ENCODE measurements around the gene PEX10. TPM values are rescaled to one million over a fixed set of nuclear protein-coding genes. Genes with fewer than 3 reads are reported as not detected.

Gene PEX10
- total and polyA plus RNA-seq, 5 donors from 2014 or later, result 6.3 to 9.7 (median 7.9) TPM

DNA sequence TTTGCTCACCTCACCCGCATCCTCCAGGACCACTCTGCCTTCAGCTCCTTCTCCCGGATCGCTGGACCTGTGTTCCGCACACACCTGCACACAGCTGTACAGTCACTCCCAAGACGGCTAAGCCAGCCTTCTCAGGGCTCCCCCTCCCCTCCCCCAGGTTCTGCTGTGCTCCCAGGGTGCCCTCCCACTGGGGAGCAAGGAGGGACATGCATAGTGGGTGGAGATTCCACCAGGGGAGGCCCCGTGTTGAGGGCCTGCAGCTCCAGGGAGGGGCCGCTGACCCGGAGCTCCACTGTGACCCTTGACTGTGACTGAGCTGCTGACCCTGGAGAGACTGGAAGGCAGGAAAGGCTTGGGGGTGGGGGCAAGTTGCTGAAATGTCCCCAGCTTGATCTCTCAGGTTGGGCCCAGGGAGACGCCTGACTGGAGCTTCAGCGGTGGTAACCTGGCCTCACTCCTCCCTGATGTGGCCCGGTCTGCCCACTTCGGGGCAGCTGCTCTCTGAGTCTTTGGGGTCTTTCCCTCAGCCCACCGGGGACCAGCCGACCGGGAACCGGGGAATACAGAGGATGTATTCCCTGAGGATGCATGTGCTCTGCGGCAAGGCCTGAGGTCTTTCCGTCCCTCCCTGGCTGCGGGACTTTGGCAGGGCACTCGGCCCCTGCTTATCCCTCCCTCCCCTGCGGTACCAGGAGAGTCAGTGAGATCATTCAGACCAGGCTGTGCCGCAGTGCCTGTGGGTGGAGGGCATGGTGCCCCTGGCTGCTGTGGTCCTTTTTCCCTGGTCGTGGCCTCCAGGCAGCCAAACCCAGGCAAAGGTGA lies 35.1 kb upstream of the PEX10 start:
- Mint-ChIP-seq H3K4me1 (peaks cover 0 to 4% (median 0%) of the 10 kb centered on the region in 4 donors), H3K36me3 (no peaks in the 10 kb centered on the region), H3K9me3 (no peaks in the 10 kb centered on the region), H3K4me3 (no peak overlapping the region), H3K27ac (no peak overlapping the region), H3K27me3 (peaks cover 16% of the 10 kb centered on the region)
- Histone ChIP-seq H3K36me3 (ENCODE audit: control insufficient read depth, insufficient read depth, low read length) (no peaks in the 10 kb centered on the region), H3K9me3 (ENCODE audit: control insufficient read depth in 2 of 2, low read length in 2 of 2) (no peaks in the 10 kb centered on the region), H3K4me1 (ENCODE audit: control insufficient read depth, insufficient read depth, low read length, poor library complexity, severe bottlenecking) (peaks cover 8% of the 10 kb centered on the region), H3K27me3 (ENCODE audit: control insufficient read depth, insufficient read depth, low read length) (no peaks in the 10 kb centered on the region), H3K27ac (ENCODE audit: insufficient read depth, low read length, poor library complexity, severe bottlenecking) (no peak overlapping the region), H3K4me3 (ENCODE audit: low read depth, low read length) (no peak overlapping the region)
- DNase-seq (no peak), ATAC-seq (ENCODE audit: low read depth in 2 of 2) (no peak)

DNA sequence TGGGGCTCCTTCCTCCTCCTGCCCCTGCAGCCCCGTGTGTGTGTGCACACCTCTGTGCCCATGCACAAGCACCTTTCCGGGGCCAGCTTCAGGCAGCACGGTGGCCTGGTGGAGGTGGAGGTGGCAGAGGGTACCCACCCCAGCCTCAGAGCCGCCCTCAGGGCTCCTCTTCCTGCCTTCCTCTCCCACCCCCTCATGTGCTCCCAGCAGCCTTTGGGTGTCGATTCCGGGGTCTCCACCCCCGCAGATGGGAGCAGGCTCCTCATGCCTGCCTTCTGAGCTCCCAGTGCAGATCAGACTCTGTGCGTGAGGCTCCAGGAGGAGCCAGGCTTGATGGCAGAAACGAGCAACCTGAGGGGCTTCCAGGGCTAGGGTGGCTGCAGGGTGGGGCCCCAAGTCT lies 34.5 kb upstream of the PEX10 start:
- Mint-ChIP-seq H3K36me3 (no peaks in the 10 kb centered on the region), H3K4me3 (no peak overlapping the region), H3K27ac (no peak overlapping the region), H3K9me3 (no peaks in the 10 kb centered on the region), H3K4me1 (peaks cover 0 to 4% (median 0%) of the 10 kb centered on the region in 4 donors), H3K27me3 (peaks cover 17% of the 10 kb centered on the region)
- Histone ChIP-seq H3K27ac (ENCODE audit: insufficient read depth, low read length, poor library complexity, severe bottlenecking) (no peak overlapping the region), H3K27me3 (ENCODE audit: control insufficient read depth, insufficient read depth, low read length) (no peaks in the 10 kb centered on the region), H3K4me3 (ENCODE audit: low read depth, low read length) (no peak overlapping the region), H3K9me3 (ENCODE audit: control insufficient read depth in 2 of 2, low read length in 2 of 2) (no peaks in the 10 kb centered on the region), H3K4me1 (ENCODE audit: control insufficient read depth, insufficient read depth, low read length, poor library complexity, severe bottlenecking) (peaks cover 8% of the 10 kb centered on the region), H3K36me3 (ENCODE audit: control insufficient read depth, insufficient read depth, low read length) (no peaks in the 10 kb centered on the region)
- ATAC-seq (ENCODE audit: low read depth in 2 of 2) (no peak), DNase-seq (no peak)

DNA sequence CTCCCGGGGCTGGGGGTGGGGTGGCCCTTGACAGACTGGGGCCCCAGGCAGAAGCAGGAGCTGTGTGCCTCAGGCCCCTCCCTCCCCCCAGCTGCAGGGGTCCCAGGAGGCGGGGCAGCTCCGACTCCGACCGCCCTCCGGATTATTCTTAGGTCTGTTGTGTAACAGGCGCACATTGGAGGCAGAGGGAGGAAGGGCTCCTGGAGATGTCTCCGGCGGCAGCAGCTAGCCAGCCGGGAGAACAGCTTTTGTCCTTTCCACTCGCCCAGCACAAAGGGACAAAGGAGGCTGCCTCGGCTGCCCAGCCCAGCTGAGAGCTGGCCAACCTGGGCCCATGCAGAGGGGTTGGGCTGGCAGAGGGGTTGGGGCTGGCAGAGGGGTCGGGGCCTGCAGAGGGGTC lies 34.0 kb upstream of the PEX10 start:
- Histone ChIP-seq H3K9me3 (ENCODE audit: control insufficient read depth in 2 of 2, low read length in 2 of 2) (no peaks in the 10 kb centered on the region), H3K36me3 (ENCODE audit: control insufficient read depth, insufficient read depth, low read length) (no peaks in the 10 kb centered on the region), H3K4me3 (ENCODE audit: low read depth, low read length) (no peak overlapping the region), H3K27ac (ENCODE audit: insufficient read depth, low read length, poor library complexity, severe bottlenecking) (no peak overlapping the region), H3K27me3 (ENCODE audit: control insufficient read depth, insufficient read depth, low read length) (no peaks in the 10 kb centered on the region), H3K4me1 (ENCODE audit: control insufficient read depth, insufficient read depth, low read length, poor library complexity, severe bottlenecking) (peaks cover 8% of the 10 kb centered on the region)
- Mint-ChIP-seq H3K4me1 (peaks cover 0 to 4% (median 0%) of the 10 kb centered on the region in 4 donors), H3K27me3 (peaks cover 17% of the 10 kb centered on the region), H3K36me3 (no peaks in the 10 kb centered on the region), H3K9me3 (no peaks in the 10 kb centered on the region), H3K27ac (no peak overlapping the region), H3K4me3 (no peak overlapping the region)
- no peak for ATAC-seq (ENCODE audit: low read depth in 2 of 2)
- DNase-seq, result no peak

DNA sequence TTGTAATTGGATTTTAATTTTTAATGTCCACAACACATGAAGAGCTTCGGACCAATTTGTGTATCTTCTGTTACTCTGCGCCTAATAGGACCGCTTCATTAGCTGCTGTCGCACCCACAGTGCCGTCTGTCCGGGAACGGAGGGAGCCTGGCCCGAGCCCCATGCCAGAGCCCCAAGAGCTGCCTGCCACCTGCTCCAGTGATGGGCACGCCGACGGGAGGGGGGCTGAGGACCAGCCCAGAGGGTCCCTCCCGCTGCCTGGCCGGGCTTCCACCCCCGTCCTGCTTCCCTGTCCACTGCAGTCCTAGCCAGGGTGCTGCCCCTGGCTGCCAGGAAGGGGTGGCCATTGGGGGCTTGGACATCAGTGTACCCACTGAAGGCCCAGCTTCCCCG lies 33.5 kb upstream of the PEX10 start:
- Mint-ChIP-seq H3K27ac (no peak overlapping the region), H3K9me3 (no peaks in the 10 kb centered on the region), H3K27me3 (peaks cover 17% of the 10 kb centered on the region), H3K36me3 (no peaks in the 10 kb centered on the region), H3K4me3 (no peak overlapping the region), H3K4me1 (peaks cover 0 to 4% (median under 1%) of the 10 kb centered on the region in 4 donors)
- Histone ChIP-seq H3K9me3 (ENCODE audit: control insufficient read depth in 2 of 2, low read length in 2 of 2) (no peaks in the 10 kb centered on the region), H3K36me3 (ENCODE audit: control insufficient read depth, insufficient read depth, low read length) (no peaks in the 10 kb centered on the region), H3K27me3 (ENCODE audit: control insufficient read depth, insufficient read depth, low read length) (no peaks in the 10 kb centered on the region), H3K4me3 (ENCODE audit: low read depth, low read length) (no peak overlapping the region), H3K27ac (ENCODE audit: insufficient read depth, low read length, poor library complexity, severe bottlenecking) (no peak overlapping the region), H3K4me1 (ENCODE audit: control insufficient read depth, insufficient read depth, low read length, poor library complexity, severe bottlenecking) (peaks cover 8% of the 10 kb centered on the region)
- DNase-seq (no peak), ATAC-seq (ENCODE audit: low read depth in 2 of 2) (no peak)

DNA sequence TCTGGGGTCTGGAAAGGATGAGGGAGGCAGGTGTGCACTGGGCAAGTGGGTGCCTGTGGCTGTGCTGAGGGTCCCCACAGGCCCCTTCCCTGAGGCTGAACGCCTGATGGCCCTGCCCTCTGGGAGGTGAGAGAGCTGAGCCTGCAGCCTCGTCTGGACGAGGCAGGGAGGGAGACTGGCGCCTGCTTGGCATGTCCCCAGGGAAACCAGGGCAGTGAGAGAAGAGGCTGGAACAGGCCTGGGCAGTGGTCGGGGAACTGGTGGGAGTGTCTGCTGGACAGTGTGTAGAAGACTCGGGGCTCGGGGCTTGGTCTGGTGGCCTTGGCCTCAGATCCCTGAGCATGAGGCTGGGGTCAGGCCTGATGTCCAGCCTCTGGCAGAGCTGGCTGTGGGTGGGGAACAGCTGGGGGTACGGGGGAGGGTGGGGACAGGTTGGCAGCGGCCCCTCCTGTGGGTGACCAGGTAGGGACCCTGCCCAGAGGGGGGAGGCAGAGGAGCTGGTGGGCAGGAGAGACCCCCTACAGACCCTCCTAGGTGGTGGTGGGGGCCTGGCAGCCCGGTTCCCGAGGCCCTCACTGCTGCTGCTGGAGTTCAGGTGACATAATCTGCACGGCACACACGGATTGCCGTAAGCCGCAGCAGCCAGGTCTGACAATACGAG lies 32.9 kb upstream of the PEX10 start:
- Mint-ChIP-seq H3K36me3 (no peaks in the 10 kb centered on the region), H3K27ac (no peak overlapping the region), H3K4me3 (no peak overlapping the region), H3K27me3 (peaks cover 17% of the 10 kb centered on the region), H3K9me3 (no peaks in the 10 kb centered on the region), H3K4me1 (peaks cover 0 to 4% (median 2%) of the 10 kb centered on the region in 4 donors)
- no peak overlapping the region for H3K27ac ChIP-seq (ENCODE audit: insufficient read depth, low read length, poor library complexity, severe bottlenecking)
- ATAC-seq (ENCODE audit: low read depth in 2 of 2) (no peak), DNase-seq (no peak)
- H3K4me1 ChIP-seq (ENCODE audit: control insufficient read depth, insufficient read depth, low read length, poor library complexity, severe bottlenecking), result peaks cover 8% of the 10 kb centered on the region
- H3K27me3 ChIP-seq (ENCODE audit: control insufficient read depth, insufficient read depth, low read length), result no peaks in the 10 kb centered on the region
- no peaks in the 10 kb centered on the region for H3K36me3 ChIP-seq (ENCODE audit: control insufficient read depth, insufficient read depth, low read length)
- no peaks in the 10 kb centered on the region for H3K9me3 ChIP-seq (ENCODE audit: control insufficient read depth in 2 of 2, low read length in 2 of 2)
- H3K4me3 ChIP-seq (ENCODE audit: low read depth, low read length), result no peak overlapping the region

DNA sequence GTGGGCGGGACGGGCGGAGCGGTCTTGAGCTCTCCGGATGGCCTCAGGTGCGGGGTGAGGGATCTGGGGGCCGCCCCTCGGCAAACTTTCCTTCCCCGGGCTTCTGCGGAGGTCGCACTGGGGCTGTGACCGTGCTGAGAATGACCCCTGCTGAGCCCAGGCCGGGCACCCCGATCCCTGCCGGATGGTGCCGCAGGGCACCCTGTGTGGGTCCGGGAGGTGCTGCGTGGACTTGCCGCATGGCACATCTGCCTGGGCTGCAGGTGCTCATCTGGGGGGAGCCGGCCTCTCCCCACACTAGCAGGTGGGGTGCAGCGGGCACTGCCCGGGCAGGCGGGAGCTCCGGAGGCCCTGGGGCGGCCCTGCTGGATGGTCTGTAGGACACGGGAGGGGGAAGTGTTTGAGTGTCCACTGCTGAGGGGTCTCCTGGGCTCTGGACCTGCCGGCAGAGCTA lies 31.8 kb upstream of the PEX10 start:
- Histone ChIP-seq H3K27ac (ENCODE audit: insufficient read depth, low read length, poor library complexity, severe bottlenecking) (no peak overlapping the region), H3K27me3 (ENCODE audit: control insufficient read depth, insufficient read depth, low read length) (no peaks in the 10 kb centered on the region), H3K9me3 (ENCODE audit: control insufficient read depth in 2 of 2, low read length in 2 of 2) (no peaks in the 10 kb centered on the region), H3K4me3 (ENCODE audit: low read depth, low read length) (no peak overlapping the region), H3K4me1 (ENCODE audit: control insufficient read depth, insufficient read depth, low read length, poor library complexity, severe bottlenecking) (peaks cover 8% of the 10 kb centered on the region), H3K36me3 (ENCODE audit: control insufficient read depth, insufficient read depth, low read length) (no peaks in the 10 kb centered on the region)
- Mint-ChIP-seq H3K27ac (peak overlapping the region in 1 of 3 donors; percentile 66), H3K4me3 (no peak overlapping the region), H3K9me3 (no peaks in the 10 kb centered on the region), H3K36me3 (no peaks in the 10 kb centered on the region), H3K27me3 (peaks cover 17% of the 10 kb centered on the region), H3K4me1 (peaks cover 0 to 4% (median 3%) of the 10 kb centered on the region in 4 donors)
- no peak for ATAC-seq (ENCODE audit: low read depth in 2 of 2)
- no peak for DNase-seq

DNA sequence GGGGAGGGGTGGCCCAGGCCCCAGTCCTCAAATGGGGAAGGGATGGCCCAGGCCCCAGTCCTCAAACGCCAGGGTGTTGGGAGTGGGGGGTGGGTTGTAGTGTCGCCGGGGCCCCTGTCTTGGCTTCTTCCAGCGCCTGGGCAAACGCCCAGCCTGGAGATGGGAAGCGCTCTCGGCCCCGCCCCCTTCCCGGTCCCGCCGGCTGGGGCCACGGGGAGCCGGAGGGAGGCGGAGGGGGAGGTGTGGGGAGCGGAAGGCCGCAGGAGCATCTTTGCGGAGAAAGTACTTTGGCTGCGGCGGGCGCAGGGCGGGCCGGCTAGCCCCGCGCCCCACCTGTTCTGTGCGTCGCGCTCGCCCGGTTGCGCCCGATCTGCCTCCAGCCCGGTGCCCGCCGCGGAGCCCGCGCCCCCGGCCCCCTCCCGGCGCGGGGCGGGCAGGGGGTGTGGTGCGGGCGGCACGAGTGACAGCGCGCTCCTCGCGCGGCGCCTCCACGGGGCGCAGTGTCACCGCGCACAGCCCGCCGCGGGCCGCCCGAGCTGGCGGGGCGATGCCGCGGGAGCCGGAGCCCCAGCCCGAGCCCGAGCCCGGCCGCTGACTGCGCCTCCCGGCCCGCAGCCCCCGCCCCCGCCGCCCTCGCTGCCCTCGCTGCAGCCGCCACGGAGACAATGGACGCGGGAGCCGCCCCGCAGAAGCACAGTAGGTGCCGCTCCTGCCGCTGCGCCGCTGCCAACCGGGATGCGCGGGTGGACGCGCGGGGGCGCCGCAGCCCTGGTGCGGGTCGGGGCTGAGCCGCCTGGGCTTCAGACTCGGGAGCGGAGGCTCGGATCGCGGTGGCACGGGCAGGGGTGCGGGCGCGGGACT lies 31.1 kb upstream of the PEX10 start:
- Histone ChIP-seq H3K27ac (ENCODE audit: insufficient read depth, low read length, poor library complexity, severe bottlenecking) (no peak overlapping the region), H3K27me3 (ENCODE audit: control insufficient read depth, insufficient read depth, low read length) (no peaks in the 10 kb centered on the region), H3K9me3 (ENCODE audit: control insufficient read depth in 2 of 2, low read length in 2 of 2) (no peaks in the 10 kb centered on the region), H3K4me3 (ENCODE audit: low read depth, low read length) (no peak overlapping the region), H3K36me3 (ENCODE audit: control insufficient read depth, insufficient read depth, low read length) (no peaks in the 10 kb centered on the region), H3K4me1 (ENCODE audit: control insufficient read depth, insufficient read depth, low read length, poor library complexity, severe bottlenecking) (peaks cover 8% of the 10 kb centered on the region)
- no peaks in the 10 kb centered on the region for H3K36me3 Mint-ChIP-seq
- H3K4me3 Mint-ChIP-seq, result no peak overlapping the region
- DNase-seq (peak in 2 of 3 donors; percentile 13 to 29), ATAC-seq (ENCODE audit: low read depth in 2 of 2) (no peak)
- peaks cover 17% of the 10 kb centered on the region for H3K27me3 Mint-ChIP-seq
- H3K4me1 Mint-ChIP-seq, result peaks cover 0 to 4% (median 3%) of the 10 kb centered on the region in 4 donors
- H3K27ac Mint-ChIP-seq, result peak overlapping the region in 1 of 3 donors; percentile 66
- H3K9me3 Mint-ChIP-seq, result no peaks in the 10 kb centered on the region

Measured in CD4-positive, CD25-positive, alpha-beta regulatory T cell (primary cell).